HG03097 (cell line): Measurements from ENCODE around the gene RRBP1.

Experiments used
- ATAC-seq: cut with Tn5 transposase; IDR thresholded peaks from one replicate; pipeline ENCODE4 v1.9.1; 2021; ENCODE audit not compliant: unreplicated experiment, low FRiP score

Gene RRBP1

GRCh38 chr20:17682103-17682888, at the start of gene RRBP1:
RRBP1 (minus strand) TSS chr20:17682242; CDS start chr20:17660507, 21,735 bp downstream.
- ATAC-seq, result peak; percentile 84

GRCh38 chr20:17731233-17731632, 49.2 kb upstream of the RRBP1 start:
- no peak for ATAC-seq

- ATAC-seq, result no peak
Measured at GRCh38 chr20:17730071-17730470, 48.0 kb upstream of the RRBP1 start.

- ATAC-seq, result no peak
Measured at GRCh38 chr20:17728074-17728473, 46.0 kb upstream of the RRBP1 start.

- ATAC-seq, result no peak
Measured at GRCh38 chr20:17727351-17727750, 45.3 kb upstream of the RRBP1 start.

GRCh38 chr20:17726902-17727301, 44.9 kb upstream of the RRBP1 start:
- ATAC-seq, result no peak

GRCh38 chr20:17725094-17725835, 43.2 kb upstream of the RRBP1 start:
- ATAC-seq, result no peak

- ATAC-seq, result no peak
Measured at GRCh38 chr20:17723301-17723691, 41.3 kb upstream of the RRBP1 start.

- ATAC-seq, result no peak
Measured at GRCh38 chr20:17722493-17723300, 40.7 kb upstream of the RRBP1 start.

- ATAC-seq, result no peak
Measured at GRCh38 chr20:17721802-17722486, 39.9 kb upstream of the RRBP1 start.

GRCh38 chr20:17720755-17721154, 38.7 kb upstream of the RRBP1 start:
- no peak for ATAC-seq

- ATAC-seq, result no peak
Measured at GRCh38 chr20:17716331-17716730, 34.3 kb upstream of the RRBP1 start.

- ATAC-seq, result no peak
Measured at GRCh38 chr20:17715075-17715474, 33.0 kb upstream of the RRBP1 start.

- no peak for ATAC-seq
Measured at GRCh38 chr20:17714597-17714996, 32.6 kb upstream of the RRBP1 start.

- ATAC-seq, result no peak
Measured at GRCh38 chr20:17712708-17713107, 30.7 kb upstream of the RRBP1 start.

GRCh38 chr20:17712201-17712600, 30.2 kb upstream of the RRBP1 start:
- ATAC-seq, result no peak

- ATAC-seq, result no peak
Measured at GRCh38 chr20:17711267-17711627, 29.2 kb upstream of the RRBP1 start.

- ATAC-seq, result no peak
Measured at GRCh38 chr20:17710379-17711266, 28.6 kb upstream of the RRBP1 start.

- no peak for ATAC-seq
Measured at GRCh38 chr20:17709361-17710293, 27.6 kb upstream of the RRBP1 start.
